Activated T-cell treated with anti-CD3 and anti-CD28 coated beads, Interleukin-2, amount 50 U/mL, for 4 hours (primary cell): ENCODE data around the gene NPHP1. TPM values are rescaled to one million over a fixed set of nuclear protein-coding genes. Genes with fewer than 3 reads are reported as not detected.
"Not testable (repeated sequence)": the region's sequence is repeated elsewhere in the genome, so short reads cannot be mapped to it uniquely, and the experiment has no call there.

Experiments used
- ATAC-seq, 2 donors: fragments of 200-7000 bp; cut with Tn5 transposase; one replicate each; pipeline ENCODE4 v1.10.0; 2021
- DNase-seq: peaks from one replicate; pipeline ENCODE4 v3.0.0-alpha.2; 2020
- H3K27me3 Mint-ChIP-seq: one replicate; pipeline ENCODE4 v1.8.0; 2021; ENCODE audit warnings: low read depth, mixed read lengths
- H3K36me3 Mint-ChIP-seq: one replicate; pipeline ENCODE4 v1.8.0; 2022; ENCODE audit warnings: mixed read lengths; ENCODE audit not compliant: insufficient read depth
- H3K4me1 Mint-ChIP-seq: one replicate; pipeline ENCODE4 v1.8.0; 2021; ENCODE audit warnings: low read depth, mixed read lengths
- H3K4me3 Mint-ChIP-seq: one replicate; pipeline ENCODE4 v1.8.0; 2021; ENCODE audit warnings: mild to moderate bottlenecking, moderate library complexity, mixed read lengths
- H3K9me3 Mint-ChIP-seq: one replicate; pipeline ENCODE4 v1.8.0; 2021; ENCODE audit warnings: mixed read lengths
- total RNA-seq, 3 donors: library from RNA; stranded (reverse); gene quantifications; one replicate each; pipeline ENCODE4 v1.2.1, GENCODE V29; 2021

NPHP1 gene
- total RNA-seq, 3 donors from 2014 or later = 1.5 to 2.2 (median 1.8) TPM

- Mint-ChIP-seq H3K4me1 (no peaks in the 10 kb centered on the region), H3K27me3 (no peaks in the 10 kb centered on the region), H3K36me3 (no peaks in the 10 kb centered on the region), H3K9me3 (peaks cover under 1% of the 10 kb centered on the region), H3K4me3 (no peak overlapping the region)
- no peak for DNase-seq
- ATAC-seq = no peak
Observed at GRCh38 chr2:110126906-110127305, 77.9 kb downstream of the NPHP1 start.

GRCh38 chr2:110126086-110126773, 78.6 kb downstream of the NPHP1 start:
- ATAC-seq (no peak), DNase-seq (no peak)
- no peaks in the 10 kb centered on the region for H3K9me3 Mint-ChIP-seq
- H3K4me1 Mint-ChIP-seq = no peaks in the 10 kb centered on the region
- H3K27me3 Mint-ChIP-seq = no peaks in the 10 kb centered on the region
- no peak overlapping the region for H3K4me3 Mint-ChIP-seq
- H3K36me3 Mint-ChIP-seq = no peaks in the 10 kb centered on the region

GRCh38 chr2:110124939-110125691, 79.7 kb downstream of the NPHP1 start:
- no peak overlapping the region for H3K4me3 Mint-ChIP-seq
- DNase-seq (no peak), ATAC-seq (no peak)
- no peaks in the 10 kb centered on the region for H3K4me1 Mint-ChIP-seq
- H3K27me3 Mint-ChIP-seq = peaks cover 2% of the 10 kb centered on the region
- H3K9me3 Mint-ChIP-seq = no peaks in the 10 kb centered on the region
- H3K36me3 Mint-ChIP-seq = no peaks in the 10 kb centered on the region

- DNase-seq = no peak
- Mint-ChIP-seq H3K36me3 (no peaks in the 10 kb centered on the region), H3K27me3 (peaks cover 2% of the 10 kb centered on the region), H3K4me1 (no peaks in the 10 kb centered on the region), H3K4me3 (no peak overlapping the region), H3K9me3 (no peaks in the 10 kb centered on the region)
- no peak for ATAC-seq
Observed at GRCh38 chr2:110124038-110124825, 80.6 kb downstream of the NPHP1 start.

- DNase-seq (no peak), ATAC-seq (no peak)
- no peaks in the 10 kb centered on the region for H3K36me3 Mint-ChIP-seq
- H3K9me3 Mint-ChIP-seq = no peaks in the 10 kb centered on the region
- no peak overlapping the region for H3K4me3 Mint-ChIP-seq
- H3K27me3 Mint-ChIP-seq = peaks cover 17% of the 10 kb centered on the region
- no peaks in the 10 kb centered on the region for H3K4me1 Mint-ChIP-seq
Observed at GRCh38 chr2:110121592-110121991, 83.2 kb downstream of the NPHP1 start.

GRCh38 chr2:110121052-110121334, 83.8 kb downstream of the NPHP1 start:
- no peak for ATAC-seq
- Mint-ChIP-seq H3K27me3 (peaks cover 23% of the 10 kb centered on the region), H3K36me3 (no peaks in the 10 kb centered on the region), H3K4me3 (no peak overlapping the region), H3K4me1 (no peaks in the 10 kb centered on the region), H3K9me3 (no peaks in the 10 kb centered on the region)
- DNase-seq = no peak

GRCh38 chr2:110120171-110121051, 84.4 kb downstream of the NPHP1 start:
- no peak for ATAC-seq
- Mint-ChIP-seq H3K4me3 (no peak overlapping the region), H3K36me3 (no peaks in the 10 kb centered on the region), H3K4me1 (no peaks in the 10 kb centered on the region), H3K27me3 (peaks cover 26% of the 10 kb centered on the region), H3K9me3 (no peaks in the 10 kb centered on the region)
- no peak for DNase-seq

GRCh38 chr2:110116033-110116710, 88.6 kb downstream of the NPHP1 start:
- peak; percentile 20 to 46 for ATAC-seq
- Mint-ChIP-seq H3K27me3 (peaks cover 45% of the 10 kb centered on the region), H3K4me3 (no peak overlapping the region), H3K9me3 (no peaks in the 10 kb centered on the region), H3K4me1 (no peaks in the 10 kb centered on the region), H3K36me3 (no peaks in the 10 kb centered on the region)
- DNase-seq = no peak

- Mint-ChIP-seq H3K9me3 (no peaks in the 10 kb centered on the region), H3K27me3 (peaks cover 46% of the 10 kb centered on the region), H3K4me3 (no peak within 1 kb of the TSS), H3K36me3 (no peaks in the 10 kb centered on the region), H3K4me1 (no peaks in the 10 kb centered on the region)
- DNase-seq = no peak
- peak in 1 of 2 donors; percentile 21 for ATAC-seq
Observed at GRCh38 chr2:110115291-110116032, 89.4 kb downstream of the NPHP1 start, which contains the start of gene MALL. Gene MALL, minus strand, starts transcription at chr2:110115822. Its CDS starts 30 bp downstream, at chr2:110115792.

GRCh38 chr2:110114831-110115255, 90.0 kb downstream of the NPHP1 start:
- Mint-ChIP-seq H3K4me3 (no peak overlapping the region), H3K4me1 (no peaks in the 10 kb centered on the region), H3K27me3 (peaks cover 47% of the 10 kb centered on the region), H3K36me3 (no peaks in the 10 kb centered on the region), H3K9me3 (no peaks in the 10 kb centered on the region)
- ATAC-seq (no peak), DNase-seq (no peak)

GRCh38 chr2:110113961-110114591, 90.7 kb downstream of the NPHP1 start:
- Mint-ChIP-seq H3K27me3 (peaks cover 47% of the 10 kb centered on the region), H3K4me1 (no peaks in the 10 kb centered on the region), H3K9me3 (no peaks in the 10 kb centered on the region), H3K36me3 (no peaks in the 10 kb centered on the region), H3K4me3 (no peak overlapping the region)
- DNase-seq = no peak
- ATAC-seq = peak in 1 of 2 donors; percentile 34

- peaks cover 44% of the 10 kb centered on the region for H3K27me3 Mint-ChIP-seq
- not testable (repeated sequence) for H3K9me3 Mint-ChIP-seq
Observed at GRCh38 chr2:110108291-110108690, 96.5 kb downstream of the NPHP1 start.

More at GRCh38 chr2:110108291-110108690, 96.5 kb downstream of the NPHP1 start:
- not testable (repeated sequence) for ATAC-seq, H3K4me3 Mint-ChIP-seq, H3K4me1 Mint-ChIP-seq, H3K36me3 Mint-ChIP-seq, DNase-seq
